GM21825 (cell line): ENCODE results near the gene FOSL2.

Experiments used
- ATAC-seq: cut with Tn5 transposase; IDR thresholded peaks from one replicate; pipeline ENCODE4 v1.9.1; 2021; ENCODE audit warnings: mild to moderate bottlenecking, moderate library complexity; ENCODE audit not compliant: unreplicated experiment

The FOSL2 gene

DNA sequence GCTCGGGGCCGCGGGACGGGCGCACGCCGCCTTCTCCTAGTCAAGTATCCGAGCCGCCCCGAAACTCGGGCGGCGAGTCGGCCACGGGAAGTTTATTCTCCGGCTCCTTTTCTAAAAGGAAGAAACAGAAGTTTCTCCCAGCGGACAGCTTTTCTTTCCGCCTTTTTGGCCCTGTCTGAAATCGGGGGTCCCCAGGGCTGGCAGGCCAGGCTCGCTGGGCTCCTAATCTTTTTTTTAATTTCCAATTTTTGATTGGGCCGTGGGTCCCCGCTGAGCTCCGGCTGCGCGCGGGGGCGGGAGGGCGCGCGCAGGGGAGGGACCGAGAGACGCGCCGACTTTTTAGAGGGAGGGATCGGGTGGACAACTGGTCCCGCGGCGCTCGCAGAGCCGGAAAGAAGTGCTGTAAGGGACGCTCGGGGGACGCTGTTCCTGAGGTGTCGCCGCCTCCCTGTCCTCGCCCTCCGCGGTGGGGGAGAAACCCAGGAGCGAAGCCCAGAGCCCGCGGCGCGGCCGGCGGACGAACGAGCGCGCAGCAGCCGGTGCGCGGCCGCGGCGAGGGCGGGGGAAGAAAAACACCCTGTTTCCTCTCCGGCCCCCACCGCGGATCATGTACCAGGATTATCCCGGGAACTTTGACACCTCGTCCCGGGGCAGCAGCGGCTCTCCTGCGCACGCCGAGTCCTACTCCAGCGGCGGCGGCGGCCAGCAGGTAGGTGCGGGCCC lies 617 bp downstream of the FOSL2 start:
- no peak for ATAC-seq

DNA sequence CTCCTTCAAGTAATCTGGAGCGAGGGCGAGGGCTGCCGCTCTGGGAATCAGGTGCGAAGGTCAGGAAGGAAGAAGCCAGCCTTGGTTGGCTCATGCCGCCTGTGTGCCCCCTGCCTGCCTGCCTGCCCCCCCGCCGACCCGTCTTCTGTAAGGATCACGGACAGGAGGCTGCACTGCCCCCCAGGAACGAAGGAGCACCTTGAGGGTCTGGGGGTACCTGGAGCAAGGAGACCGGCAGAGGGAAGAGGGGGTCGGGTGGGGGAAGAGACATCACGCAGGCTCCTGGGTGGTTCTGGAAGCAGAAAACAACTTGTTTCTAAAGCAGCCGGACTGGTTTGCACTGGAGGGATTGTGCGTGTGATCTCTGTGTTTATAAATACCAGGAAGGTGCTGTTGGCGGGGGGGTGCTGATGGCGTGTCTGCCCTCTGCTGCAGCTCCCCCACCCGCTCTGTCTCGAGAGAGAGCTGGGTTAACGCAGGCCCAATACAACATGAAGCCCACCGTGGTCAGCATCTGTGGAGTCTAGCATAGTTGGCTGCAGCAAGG lies 1.7 kb downstream of the FOSL2 start:
- ATAC-seq: no peak

DNA sequence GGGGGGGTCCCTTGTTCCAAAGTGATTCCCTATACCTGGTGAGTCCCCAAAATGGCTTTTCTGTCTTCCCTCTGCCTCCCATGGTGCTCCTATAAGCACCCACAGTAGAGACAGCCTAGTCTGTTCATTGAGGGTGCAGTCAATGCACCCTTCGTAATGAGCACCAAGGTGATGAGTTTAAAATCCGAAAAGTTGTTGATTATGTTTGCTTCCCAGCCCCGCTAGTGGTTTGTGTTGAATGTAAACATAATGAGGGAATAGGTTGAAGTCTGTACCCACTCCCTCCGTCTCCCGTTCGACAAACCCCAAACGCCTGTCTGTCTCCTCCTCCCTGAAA lies 2.3 kb downstream of the FOSL2 start:
- no peak for ATAC-seq

DNA sequence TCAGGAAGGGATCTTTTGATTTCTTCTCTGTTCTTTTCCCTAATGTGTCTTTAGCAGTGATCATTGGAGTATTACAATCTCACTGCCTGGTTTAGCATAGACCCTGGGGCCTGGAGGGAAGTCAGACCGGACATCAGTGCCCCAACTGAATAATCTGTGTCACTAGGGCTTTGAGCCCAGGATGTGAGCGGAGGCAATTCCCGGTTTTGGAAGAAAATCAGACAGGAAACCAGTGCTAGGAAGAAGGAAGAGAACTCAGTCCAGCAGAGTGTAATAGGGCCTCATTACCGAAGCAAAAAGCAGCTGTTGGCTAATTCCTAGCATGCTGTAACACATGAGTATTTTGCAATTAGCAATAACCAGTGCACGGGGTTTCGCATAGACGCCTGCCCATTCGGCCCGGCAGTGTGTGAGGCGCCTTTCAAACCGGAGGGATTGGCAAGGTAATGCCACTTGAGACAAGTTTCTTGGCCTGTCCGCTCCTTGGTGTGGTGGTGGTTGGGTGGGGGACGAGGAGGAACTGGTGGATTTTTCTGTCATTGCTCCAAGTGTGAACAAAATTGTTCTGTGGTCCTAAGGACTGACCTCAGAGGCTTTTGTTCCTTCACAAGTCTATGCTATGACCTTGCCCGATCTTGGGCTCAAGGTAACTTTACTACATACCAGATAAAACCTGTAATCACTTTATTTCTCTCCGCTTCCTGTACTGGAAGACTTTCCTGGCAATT lies 2.8 kb downstream of the FOSL2 start:
- ATAC-seq: no peak

DNA sequence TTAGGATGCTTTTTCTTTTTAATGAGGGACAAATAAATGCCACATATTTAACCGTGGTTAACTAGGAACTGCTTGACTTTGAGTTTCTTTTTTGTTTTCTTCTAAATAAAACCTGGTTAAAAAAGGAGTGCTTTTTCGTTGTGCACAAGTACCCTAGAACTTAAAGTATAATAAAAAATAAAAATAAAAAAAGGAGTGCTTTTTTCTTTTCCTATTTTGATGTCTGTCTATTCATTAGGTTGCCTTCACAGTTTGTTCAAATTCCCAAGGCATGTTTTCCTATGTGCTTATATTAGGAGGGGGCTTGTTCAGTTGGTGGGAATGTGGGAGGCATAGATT lies 4.4 kb downstream of the FOSL2 start:
- ATAC-seq: no peak

DNA sequence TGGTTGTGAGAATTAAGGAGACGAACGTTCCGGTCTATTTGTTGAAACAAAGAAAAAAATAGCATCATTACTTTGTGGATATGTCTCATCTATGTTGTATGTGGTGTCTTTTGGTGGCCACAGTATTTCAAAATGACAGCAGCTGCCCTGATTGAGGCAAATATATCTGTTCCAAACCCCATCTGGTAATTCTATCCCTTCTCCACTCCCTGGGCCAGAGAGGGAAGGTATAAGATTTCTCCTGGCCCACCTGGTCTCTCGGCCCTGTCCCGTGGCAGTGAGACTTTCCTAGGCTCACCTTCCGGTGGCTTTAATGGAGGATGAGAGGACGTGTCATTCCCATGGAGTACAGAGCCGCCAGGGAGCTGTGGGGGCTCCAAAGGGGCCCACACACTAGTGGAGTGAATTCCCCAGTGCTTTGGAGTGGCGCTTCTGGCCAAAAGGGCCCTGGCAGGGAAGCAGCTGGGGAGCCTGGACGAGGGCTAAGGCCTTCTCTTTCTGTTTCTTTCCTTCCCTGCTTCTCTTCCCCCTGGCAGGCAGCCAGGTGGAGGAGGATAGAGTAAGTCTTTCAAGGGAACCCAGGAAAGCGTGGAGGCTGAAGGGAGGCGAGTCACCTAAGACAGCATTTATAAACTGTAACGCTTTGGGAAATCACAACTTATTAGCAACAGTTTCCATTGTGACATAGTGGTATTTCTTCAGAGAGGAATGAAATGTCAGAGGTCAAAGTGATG lies 5.6 kb downstream of the FOSL2 start:
- ATAC-seq: no peak

DNA sequence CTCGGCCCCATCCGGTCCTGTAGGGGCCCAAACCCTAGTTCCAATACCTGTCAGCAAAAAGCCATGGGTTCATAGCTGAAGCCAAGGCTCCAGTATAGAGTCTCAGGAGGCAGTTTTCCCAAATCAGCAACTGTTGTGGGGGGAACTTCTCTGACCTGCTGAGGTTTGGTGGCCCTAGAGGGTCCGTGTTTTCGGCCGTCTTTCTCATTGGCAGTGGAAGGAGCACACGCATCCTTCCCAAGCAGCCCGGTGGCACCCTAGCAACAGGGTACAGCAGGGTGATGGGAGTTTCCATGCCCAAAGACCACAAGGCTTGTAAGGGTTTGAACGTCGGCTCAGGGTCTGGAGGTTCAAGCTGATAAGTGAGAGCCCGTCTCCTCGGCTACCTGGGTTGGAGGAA lies 6.6 kb downstream of the FOSL2 start:
- ATAC-seq: no peak

DNA sequence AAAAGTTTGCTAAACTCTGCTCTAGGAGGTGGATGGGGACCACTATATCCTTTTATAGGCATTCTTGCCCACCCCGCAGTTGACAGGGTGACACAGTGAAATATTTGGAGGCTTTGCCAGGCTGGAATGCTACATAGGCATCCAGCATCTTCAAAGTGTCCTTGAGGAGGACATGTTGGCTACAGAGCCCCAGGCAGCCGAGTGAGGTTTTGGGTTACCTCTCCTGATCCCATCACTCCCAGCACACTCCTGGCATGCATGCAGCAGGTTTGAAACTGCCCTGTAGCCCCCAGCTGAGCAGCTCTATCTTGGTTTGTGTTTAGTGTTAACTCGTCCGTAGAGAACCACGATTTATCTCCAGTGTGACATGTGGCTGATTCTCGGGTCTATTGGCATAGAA lies 7.3 kb downstream of the FOSL2 start:
- no peak for ATAC-seq

DNA sequence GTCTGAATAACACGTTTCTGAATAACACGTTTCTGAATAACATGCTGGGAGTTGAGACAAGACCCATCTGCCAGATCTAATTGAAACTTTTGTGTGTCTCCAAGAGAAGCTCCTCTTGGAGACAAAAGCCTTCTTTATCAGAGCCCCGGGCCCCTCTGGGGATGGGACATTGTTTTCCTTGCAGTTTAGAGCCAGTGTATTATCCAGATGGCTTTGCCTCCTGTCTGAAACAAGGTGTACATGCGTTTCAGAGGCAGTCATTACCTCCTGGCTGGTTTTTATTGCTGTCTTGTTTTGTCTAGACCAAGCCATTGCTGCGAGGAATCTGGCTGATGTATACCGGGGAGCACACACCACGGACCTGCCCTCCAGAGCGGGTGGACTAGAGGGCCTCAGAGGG lies 7.8 kb downstream of the FOSL2 start:
- ATAC-seq: no peak

DNA sequence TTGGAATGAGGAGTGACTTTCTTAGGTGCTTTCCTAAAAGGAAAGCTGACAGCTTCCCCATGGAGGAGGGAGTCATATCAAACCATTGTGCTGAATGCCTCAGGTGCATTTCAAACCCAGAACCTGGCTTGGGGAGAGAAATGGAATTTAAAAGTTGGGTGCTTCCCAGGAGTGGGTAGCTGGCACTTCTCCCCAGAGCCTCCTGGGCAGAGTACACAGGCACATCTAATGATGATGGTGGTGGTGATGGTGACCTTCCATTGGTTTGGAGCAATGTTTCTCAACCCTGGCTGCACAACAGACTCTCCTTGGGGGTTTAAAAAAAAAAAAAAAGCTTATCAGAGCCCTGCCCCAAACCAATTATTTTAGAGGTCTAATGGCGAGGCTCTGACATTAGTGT lies 8.3 kb downstream of the FOSL2 start:
- ATAC-seq: no peak

DNA sequence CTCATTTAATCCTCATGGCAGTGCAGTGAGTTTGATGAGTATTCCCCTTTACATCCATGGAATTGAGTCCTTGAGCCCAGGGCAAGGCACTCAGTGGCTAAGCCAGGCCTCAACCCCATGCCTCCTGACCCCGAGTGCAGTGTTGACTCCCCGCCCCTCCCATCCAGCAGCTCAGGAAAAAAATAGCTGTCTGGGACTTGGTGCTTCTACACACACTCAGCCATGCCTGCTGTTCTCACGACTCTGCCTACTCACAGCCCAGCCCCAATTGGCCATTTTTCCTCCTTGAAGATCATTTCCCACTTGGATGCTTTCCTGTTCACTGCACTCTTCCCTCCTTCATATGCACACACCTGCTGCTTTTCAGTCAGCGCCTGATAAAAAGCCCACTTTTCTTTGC lies 8.8 kb downstream of the FOSL2 start:
- no peak for ATAC-seq

DNA sequence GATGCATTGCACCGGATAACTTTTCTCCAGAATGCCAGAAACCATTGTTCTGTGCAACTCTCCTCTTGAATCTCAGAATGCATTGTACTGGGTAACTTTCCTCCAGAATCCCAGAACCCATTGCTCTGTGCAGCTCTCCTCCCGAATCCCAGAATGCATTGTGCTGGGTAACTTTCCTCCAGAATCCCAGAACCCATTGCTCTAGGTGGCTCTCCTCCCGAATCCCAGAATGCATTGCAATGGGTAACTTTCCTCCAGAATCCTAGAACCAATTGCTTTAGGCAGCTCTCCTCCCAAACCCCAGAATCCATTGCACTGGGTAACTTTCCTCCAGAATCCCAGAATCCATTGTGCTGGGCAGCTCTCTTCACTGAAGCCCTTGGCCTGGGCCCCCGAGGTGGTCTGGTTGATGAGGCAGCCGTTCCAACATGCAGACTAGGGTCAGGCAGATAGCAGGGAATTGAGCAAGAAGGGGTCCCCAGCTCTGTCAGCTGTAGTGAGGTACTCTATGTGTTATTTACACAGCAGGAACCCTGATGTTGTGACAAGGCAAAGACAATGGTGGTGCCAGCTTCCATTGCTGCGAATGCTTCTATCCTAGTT lies 9.4 kb downstream of the FOSL2 start:
- ATAC-seq: no peak

DNA sequence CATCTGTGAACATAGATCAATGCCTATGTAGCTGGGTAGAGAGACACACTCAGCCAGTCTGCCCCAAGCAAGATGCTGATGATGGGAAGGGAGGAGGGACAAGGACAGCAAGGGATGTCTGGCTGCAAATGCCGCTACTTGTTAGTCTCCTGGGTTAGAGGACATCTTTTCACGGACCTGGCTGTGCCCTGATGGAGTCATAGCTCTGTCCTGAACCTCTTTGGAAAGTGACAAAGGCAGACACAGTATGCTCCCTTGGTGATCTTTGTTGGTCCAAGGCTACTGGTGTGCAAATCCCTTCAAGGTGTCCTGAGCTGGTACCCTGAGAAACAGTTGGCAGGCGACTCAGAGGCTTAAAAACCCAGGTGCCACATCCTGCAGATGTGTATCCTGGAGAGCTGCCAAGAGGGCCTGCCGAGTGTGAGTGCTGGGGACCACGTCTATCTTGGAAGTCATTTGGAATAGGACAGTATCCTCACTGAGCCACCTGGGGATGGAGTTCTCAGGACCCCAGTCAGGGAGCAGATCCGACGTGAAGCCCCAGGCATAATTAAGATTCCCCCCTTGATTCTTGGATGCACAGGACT lies 10.8 kb downstream of the FOSL2 start:
- ATAC-seq: no peak

DNA sequence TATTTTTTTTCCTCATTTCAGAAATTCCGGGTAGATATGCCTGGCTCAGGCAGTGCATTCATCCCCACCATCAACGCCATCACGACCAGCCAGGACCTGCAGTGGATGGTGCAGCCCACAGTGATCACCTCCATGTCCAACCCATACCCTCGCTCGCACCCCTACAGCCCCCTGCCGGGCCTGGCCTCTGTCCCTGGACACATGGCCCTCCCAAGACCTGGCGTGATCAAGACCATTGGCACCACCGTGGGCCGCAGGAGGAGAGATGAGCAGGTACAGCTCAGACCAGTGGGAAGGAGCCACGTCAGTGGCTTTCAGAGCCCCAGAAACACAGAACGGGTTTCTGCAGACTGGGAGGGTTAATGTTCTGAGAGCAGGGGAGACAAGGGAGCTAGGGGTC lies 11.4 kb downstream of the FOSL2 start:
- ATAC-seq: no peak

DNA sequence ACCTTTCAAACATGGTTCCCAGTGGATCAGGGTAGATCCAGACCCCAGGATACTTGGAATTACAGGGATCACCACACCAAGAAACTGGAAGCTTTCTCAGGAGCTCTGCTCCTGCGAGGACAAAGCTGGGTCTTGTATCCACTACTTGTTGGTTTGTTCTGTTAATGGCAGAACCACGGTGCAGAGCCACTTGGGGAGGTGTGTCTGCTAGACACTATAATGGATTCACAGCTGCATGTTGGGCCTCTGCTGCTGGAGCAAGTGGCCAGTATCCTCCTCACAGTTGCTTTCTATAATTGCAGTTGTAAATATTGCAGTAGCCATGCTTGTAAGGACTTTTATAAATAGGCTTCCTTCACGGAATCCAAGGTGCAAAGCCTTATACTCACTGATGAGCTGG lies 12.9 kb downstream of the FOSL2 start:
- no peak for ATAC-seq

DNA sequence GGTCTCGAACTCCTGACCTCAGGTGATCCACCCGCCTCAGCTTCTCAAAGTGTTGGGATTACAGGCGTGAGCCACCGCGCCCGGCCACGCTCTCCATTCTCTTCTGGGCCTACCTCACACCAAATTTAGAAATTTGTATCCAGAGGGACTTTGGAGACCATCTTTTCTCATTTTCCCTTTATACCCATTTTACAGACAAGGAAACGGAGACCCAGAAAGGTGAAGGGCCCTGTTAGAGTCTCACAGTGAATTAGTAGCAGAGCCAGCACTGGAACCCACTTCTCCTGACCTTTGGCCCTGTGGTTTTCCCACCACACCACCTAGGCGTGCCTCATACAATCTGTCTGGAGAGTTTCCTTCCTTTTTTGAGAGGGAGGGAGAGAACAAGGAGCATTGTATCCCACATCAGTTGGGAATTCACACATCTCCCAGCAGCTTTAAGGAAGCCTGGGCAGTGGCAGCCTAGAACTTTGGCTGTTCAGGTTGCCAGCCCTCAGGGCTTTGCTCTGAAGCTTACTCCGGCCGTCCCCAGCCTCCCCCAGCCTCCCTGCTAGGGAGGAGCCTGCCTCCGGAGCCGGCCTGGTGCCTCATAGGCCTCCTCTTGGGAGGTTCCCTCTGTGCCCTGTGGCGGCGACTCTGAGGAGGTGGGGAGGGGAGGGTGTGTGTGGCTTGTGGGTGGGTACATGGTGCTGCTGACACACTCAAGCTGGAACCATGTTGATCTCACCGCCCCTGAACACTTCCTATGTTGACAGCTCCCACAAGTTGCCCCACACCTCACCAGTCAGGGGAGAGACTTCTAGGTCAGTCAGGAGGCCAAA lies 13.8 kb downstream of the FOSL2 start:
- no peak for ATAC-seq

DNA sequence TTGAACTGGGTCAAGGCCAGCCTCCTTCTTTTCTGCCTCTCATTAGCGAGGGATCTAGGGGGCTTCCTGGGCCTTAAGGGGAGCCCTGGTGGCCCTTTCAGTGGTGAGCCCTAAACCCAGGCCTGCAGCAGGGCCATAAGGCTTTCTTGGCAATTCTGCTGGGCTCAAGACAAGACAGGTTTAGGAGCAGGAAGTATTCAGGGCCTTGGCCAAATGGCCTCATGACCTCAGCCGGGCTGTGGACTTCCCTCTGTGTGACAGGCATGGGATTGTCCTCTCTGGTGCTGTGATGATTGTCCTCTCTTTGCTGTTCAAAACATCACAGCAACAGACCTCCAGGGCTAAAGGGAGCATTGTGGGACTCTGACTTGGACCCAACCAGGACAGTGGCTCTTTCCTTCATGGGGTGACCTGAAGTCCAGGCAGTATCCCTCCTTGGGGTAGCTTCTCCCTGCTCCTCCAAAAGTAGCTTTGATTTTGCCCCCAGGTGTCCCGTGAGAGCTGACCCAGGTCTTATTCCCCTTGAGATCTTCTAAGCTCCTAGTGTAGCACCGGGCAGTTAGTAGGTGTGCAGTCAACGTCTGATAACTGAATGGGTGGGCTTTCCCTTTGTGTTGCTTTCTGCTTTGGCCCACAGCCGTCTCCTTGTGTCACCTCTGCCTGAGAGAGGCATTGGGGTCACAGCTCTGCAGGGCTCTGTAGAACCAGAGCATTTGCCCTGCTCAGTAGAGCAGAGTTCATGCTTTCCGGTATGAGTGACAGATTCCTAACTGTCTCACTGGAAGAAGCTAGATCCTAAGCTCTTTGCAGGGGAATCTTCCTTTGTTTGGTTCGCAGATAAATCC lies 14.7 kb downstream of the FOSL2 start:
- no peak for ATAC-seq

DNA sequence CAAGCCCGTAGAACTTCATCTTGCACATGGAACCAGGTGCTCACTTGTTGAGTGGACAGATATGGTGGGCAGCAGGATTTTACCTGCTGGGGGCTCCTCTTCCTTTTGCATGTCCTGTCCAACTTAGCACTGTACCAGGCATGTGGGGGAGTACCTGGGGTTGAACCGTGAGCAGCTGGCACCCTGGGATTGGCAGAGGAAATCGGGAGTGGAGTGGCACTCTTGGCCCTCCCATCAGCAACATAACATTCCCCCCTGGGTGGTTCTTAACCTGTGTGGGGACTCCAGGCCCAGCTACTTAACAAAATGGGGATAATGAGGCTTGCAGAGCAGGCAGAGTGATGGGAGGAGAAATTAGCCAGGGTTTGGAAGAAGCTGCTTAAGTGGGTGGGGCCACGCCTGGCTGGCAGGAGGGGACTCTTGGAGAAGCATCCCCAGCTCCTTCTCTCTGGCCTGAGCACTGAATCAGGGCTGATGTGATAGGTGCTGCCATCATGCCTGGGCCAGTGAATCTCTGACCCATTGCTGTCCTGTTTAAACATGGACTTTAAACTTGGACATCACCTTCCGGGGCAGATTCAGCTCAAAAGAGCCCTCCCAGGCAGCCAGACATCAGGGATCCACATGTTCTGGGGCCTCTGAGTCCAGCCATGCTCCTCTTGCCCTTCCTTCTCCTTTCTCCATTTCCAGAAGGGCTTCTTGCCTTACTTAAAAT lies 15.5 kb downstream of the FOSL2 start:
- no peak for ATAC-seq
